ENCODE measurements around the gene NAT10.

NAT10 gene

GRCh38 chr11:34189191-34189590 is 83.8 kb downstream of the NAT10 start:
- no peak for DNase-seq (ENCODE audit: low read depth)

DNA sequence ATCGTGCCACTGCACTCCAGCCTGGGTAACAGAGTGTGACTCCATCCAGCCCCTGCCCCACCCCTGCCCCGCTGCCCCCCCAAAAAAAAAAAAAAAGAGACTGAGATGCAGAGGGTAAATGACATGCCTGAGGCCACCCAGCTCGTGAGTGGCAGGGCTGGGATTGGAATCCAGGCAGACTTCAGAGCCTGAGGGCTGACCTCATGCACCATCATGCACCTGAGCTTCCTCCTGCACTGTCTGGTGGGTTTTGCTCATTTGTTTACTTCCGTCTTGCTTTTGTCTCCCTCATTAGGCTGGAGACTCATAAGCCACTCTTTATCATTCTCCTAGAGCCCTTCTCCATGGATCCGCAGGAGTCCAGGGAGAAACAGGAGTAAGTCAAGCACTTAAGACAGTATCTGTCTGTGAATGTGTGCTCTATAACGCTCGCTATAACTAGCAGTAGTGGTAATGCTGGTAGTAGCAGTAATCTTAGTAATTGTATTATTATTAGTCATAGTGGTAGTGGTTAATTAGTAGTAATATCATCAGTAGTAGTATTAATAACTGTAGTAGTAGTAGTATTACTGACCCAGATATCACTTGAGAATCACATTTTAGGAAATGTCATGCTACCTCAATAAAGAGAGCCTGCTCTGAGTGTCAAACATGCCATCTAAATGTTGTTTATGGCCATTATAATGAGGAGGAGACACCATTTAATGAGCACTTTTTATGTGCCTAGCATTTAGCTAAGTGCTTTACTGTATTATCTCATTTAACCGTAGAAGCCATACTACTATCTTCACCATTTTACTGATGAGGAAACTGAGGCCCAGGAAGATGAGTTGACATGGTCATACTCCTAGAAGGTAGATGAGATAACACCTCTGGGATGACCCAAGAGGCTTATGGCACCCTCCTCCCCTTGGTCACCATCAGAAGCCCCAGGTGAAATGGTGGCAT is 85.0 kb downstream of the NAT10 start:
- no peak for DNase-seq (ENCODE audit: low read depth)

- DNase-seq (ENCODE audit: low read depth), result no peak
These were observed 86.1 kb downstream of the NAT10 start for GRCh38 chr11:34191578-34191977.

GRCh38 chr11:34192481-34193401 is 87.3 kb downstream of the NAT10 start:
- DNase-seq (ENCODE audit: low read depth), result peak; percentile 93

GRCh38 chr11:34194576-34195335 is 89.3 kb downstream of the NAT10 start:
- no peak for DNase-seq (ENCODE audit: low read depth)
